H9 (cell line): ENCODE measurements around the gene TMEM91. TPM values are rescaled to one million over a fixed set of nuclear protein-coding genes. Genes with fewer than 3 reads are reported as not detected.

Experiments used
- DNase-seq: peaks from one replicate; pipeline ENCODE4 v3.0.0-alpha.2; 2017
- H2AFZ ChIP-seq: one replicate; pipeline ENCODE4 v1.6.1; 2013; ENCODE audit warnings: mild to moderate bottlenecking, low read length, control low read depth, moderate library complexity
- H2AK5ac ChIP-seq: 2 replicates; pipeline ENCODE4 v1.6.1; 2013; ENCODE audit warnings: low read length, control low read depth, mixed read lengths; ENCODE audit not compliant: insufficient read length
- H2BK120ac ChIP-seq: one replicate; pipeline ENCODE4 v1.6.1; 2013; ENCODE audit warnings: low read depth, mild to moderate bottlenecking, low read length, control low read depth, inconsistent platforms; ENCODE audit not compliant: poor library complexity, severe bottlenecking
- H2BK12ac ChIP-seq: 2 replicates; pipeline ENCODE4 v1.6.1; 2013; ENCODE audit warnings: low read length, control low read depth, mixed read lengths, low read depth; ENCODE audit not compliant: insufficient read length
- H2BK15ac ChIP-seq: 2 replicates; pipeline ENCODE4 v1.6.1; 2013; ENCODE audit warnings: low read depth, low read length, control low read depth
- H2BK20ac ChIP-seq: one replicate; pipeline ENCODE4 v1.6.1; 2013; ENCODE audit warnings: low read depth, mild to moderate bottlenecking, low read length, control low read depth, inconsistent platforms; ENCODE audit not compliant: poor library complexity, severe bottlenecking
- H2BK5ac ChIP-seq: 2 replicates; pipeline ENCODE4 v1.6.1; 2013; ENCODE audit warnings: low read length, control low read depth, mixed read lengths; ENCODE audit not compliant: insufficient read length
- H3K14ac ChIP-seq: 2 replicates; pipeline ENCODE4 v1.6.1; 2013; ENCODE audit warnings: low read length, control low read depth; ENCODE audit not compliant: insufficient read depth
- H3K18ac ChIP-seq: 2 replicates; pipeline ENCODE4 v1.6.1; 2013; ENCODE audit warnings: low read depth, mild to moderate bottlenecking, mixed read lengths, low read length, control low read depth; ENCODE audit not compliant: insufficient read length
- H3K23ac ChIP-seq: 2 replicates; pipeline ENCODE4 v1.6.1; 2013; ENCODE audit warnings: low read length, control low read depth, mixed read lengths, low read depth; ENCODE audit not compliant: insufficient read length
- H3K23me2 ChIP-seq: 2 replicates; pipeline ENCODE4 v1.6.1; 2013; ENCODE audit warnings: low read depth, mild to moderate bottlenecking, mixed read lengths, low read length, control low read depth; ENCODE audit not compliant: insufficient read length, poor library complexity, severe bottlenecking
- H3K27ac ChIP-seq: 2 replicates; pipeline ENCODE4 v1.5.1; 2013; ENCODE audit warnings: low read length, control low read depth, mixed read lengths, low read depth; ENCODE audit not compliant: insufficient read length
- H3K27me3 ChIP-seq: 2 replicates; pipeline ENCODE4 v1.6.1; 2013; ENCODE audit warnings: low read length, control low read depth, inconsistent platforms; ENCODE audit not compliant: insufficient read depth
- H3K4ac ChIP-seq: 2 replicates; pipeline ENCODE4 v1.6.1; 2013; ENCODE audit warnings: low read depth, mild to moderate bottlenecking, control low read depth, inconsistent platforms, low read length, moderate library complexity
- H3K4me1 ChIP-seq: 2 replicates; pipeline ENCODE4 v1.6.1; 2013; ENCODE audit warnings: low read length, control low read depth, inconsistent platforms; ENCODE audit not compliant: insufficient read depth
- H3K4me2 ChIP-seq: 2 replicates; pipeline ENCODE4 v1.6.1; 2013; ENCODE audit warnings: low read length, control low read depth, mixed read lengths; ENCODE audit not compliant: insufficient read length, insufficient read depth
- H3K56ac ChIP-seq: 2 replicates; pipeline ENCODE4 v1.6.1; 2013; ENCODE audit warnings: low read depth, mild to moderate bottlenecking, mixed read lengths, low read length, control low read depth; ENCODE audit not compliant: insufficient read length
- H3K79me1 ChIP-seq: 2 replicates; pipeline ENCODE4 v1.6.1; 2013; ENCODE audit warnings: low read depth, mild to moderate bottlenecking, moderate library complexity, low read length, control low read depth, inconsistent platforms; ENCODE audit not compliant: insufficient read depth, poor library complexity, severe bottlenecking
- H3K79me2 ChIP-seq: 2 replicates; pipeline ENCODE4 v1.6.1; 2013; ENCODE audit warnings: low read length, control low read depth, inconsistent platforms; ENCODE audit not compliant: insufficient read depth
- H3K9ac ChIP-seq: 2 replicates; pipeline ENCODE4 v1.6.1; 2013; ENCODE audit warnings: low read length, control low read depth, mixed read lengths; ENCODE audit not compliant: insufficient read length; ENCODE audit errors: extremely low read depth
- H3K9me3 ChIP-seq: one replicate; pipeline ENCODE4 v1.6.1; 2013; ENCODE audit warnings: low read depth, low read length, inconsistent platforms; ENCODE audit not compliant: control insufficient read depth
- H3T11ph ChIP-seq: one replicate; pipeline ENCODE4 v1.6.1; 2013; ENCODE audit warnings: mild to moderate bottlenecking, low read length, control low read depth, inconsistent platforms
- H4K20me1 ChIP-seq: one replicate; pipeline ENCODE4 v1.6.1; 2013; ENCODE audit not compliant: control insufficient read depth, insufficient read length, insufficient read depth
- H4K5ac ChIP-seq: 2 replicates; pipeline ENCODE4 v1.6.1; 2013; ENCODE audit warnings: low read depth, mild to moderate bottlenecking, mixed read lengths, low read length, control low read depth; ENCODE audit not compliant: insufficient read length
- H4K8ac ChIP-seq: replicated peaks from 2 replicates; pipeline ENCODE4 v1.6.1; 2013; ENCODE audit warnings: low read length, control low read depth, mixed read lengths, low read depth; ENCODE audit not compliant: insufficient read length
- H4K91ac ChIP-seq: 2 replicates; pipeline ENCODE4 v1.6.1; 2013; ENCODE audit warnings: low read depth, mild to moderate bottlenecking, moderate library complexity, mixed read lengths, low read length, control low read depth; ENCODE audit not compliant: insufficient read length
- H3K27ac Mint-ChIP-seq, 3 experiments: 2 replicates in 2 of 3; 3 replicates in 1 of 3; pipeline ENCODE4 v1.8.0; 2020 to 2021; ENCODE audit warnings: mixed read lengths in 3 of 3, mild to moderate bottlenecking in 1 of 3, moderate library complexity in 1 of 3
- H3K27me3 Mint-ChIP-seq: 2 replicates; pipeline ENCODE4 v1.8.0; 2021; ENCODE audit warnings: low read depth, mild to moderate bottlenecking, moderate library complexity, mixed read lengths
- H3K36me3 Mint-ChIP-seq, 3 experiments: 2 replicates in 2 of 3; 3 replicates in 1 of 3; pipeline ENCODE4 v1.8.0; 2020 to 2021; ENCODE audit warnings: low read depth in 3 of 3, mixed read lengths in 3 of 3; ENCODE audit not compliant: insufficient read depth in 1 of 3
- H3K4me1 Mint-ChIP-seq, 2 experiments: 2 replicates each; pipeline ENCODE4 v1.8.0; 2020; ENCODE audit warnings: mixed read lengths in 2 of 2
- H3K4me3 Mint-ChIP-seq, 2 experiments: 2 replicates in 1 of 2; 3 replicates in 1 of 2; pipeline ENCODE4 v1.8.0; 2020 to 2021; ENCODE audit warnings: mild to moderate bottlenecking in 2 of 2, mixed read lengths in 2 of 2, moderate library complexity in 1 of 2
- H3K9me3 Mint-ChIP-seq, 2 experiments: 2 replicates in 1 of 2; 3 replicates in 1 of 2; pipeline ENCODE4 v1.8.0; 2020; ENCODE audit warnings: mild to moderate bottlenecking in 2 of 2, mixed read lengths in 2 of 2, moderate library complexity in 1 of 2
- CTCF ChIP-seq: fragments of 200-600 bp; sonication (generic); conservative IDR thresholded peaks from 3 replicates; pipeline ENCODE4 v1.8.0; 2021; ENCODE audit warnings: antibody characterized with exemption, mild to moderate bottlenecking
- WGBS: extraction: QIAGEN DNeasy Blood & Tissue Kit; methylation state at CpG from one replicate; pipeline ENCODE4 v1.1.7; 2013; ENCODE audit warnings: missing lambda C conversion rate, low lambda C conversion rate, mixed read lengths; ENCODE audit not compliant: insufficient read length; ENCODE audit errors: extremely low coverage; 5-methylcytosine and 5-hydroxymethylcytosine counted together
- total RNA-seq: library from RNA; stranded (reverse); gene quantifications from 2 replicates; pipeline ENCODE4 v1.2.1, GENCODE V29; 2021

Gene TMEM91
- total RNA-seq, 1 experiment from 2014 or later, result 5.7 TPM

- Histone ChIP-seq H3K9ac (no peak overlapping the region), H3K23ac (no peak overlapping the region), H4K8ac (no peak overlapping the region), H2BK15ac (no peak overlapping the region), H4K91ac (no peak overlapping the region), H3K27me3 (no peaks in the 10 kb centered on the region), H3K79me2 (no peaks in the 10 kb centered on the region), H3K27ac (no peak overlapping the region), H3K56ac (no peak overlapping the region), H3K4me2 (no peak overlapping the region), H4K20me1 (peaks cover 3% of the 10 kb centered on the region), H3K23me2 (peaks cover 14% of the 10 kb centered on the region), H2BK12ac (no peak overlapping the region), H3K79me1 (no peaks in the 10 kb centered on the region), H3K9me3 (no peaks in the 10 kb centered on the region), H3T11ph (no peak overlapping the region), H2BK120ac (no peak overlapping the region), H3K4me1 (peaks cover 12% of the 10 kb centered on the region; the same call in 1 of the 2 replicates), H3K14ac (no peak overlapping the region), H4K5ac (no peak overlapping the region), H2BK20ac (no peak overlapping the region), H3K4ac (no peak overlapping the region), H3K18ac (no peak overlapping the region), H2AK5ac (no peak overlapping the region), H2AFZ (no peak overlapping the region), H2BK5ac (no peak overlapping the region)
- no peak for DNase-seq
- H3K27ac Mint-ChIP-seq, result peak overlapping the region; percentile 1 to 60 (median 58); a peak in 4 of 7 replicates
- H3K36me3 Mint-ChIP-seq, result peaks cover 0 to 35% (median under 1%) of the 10 kb centered on the region in 3 experiments; a peak in 4 of 7 replicates
- peak overlapping the region; percentile 15 to 19; a peak in 2 of 5 replicates for H3K4me3 Mint-ChIP-seq
- TF ChIP-seq CTCF, result no peak
- peaks cover 1% of the 10 kb centered on the region; the same call in 1 of the 2 replicates for H3K27me3 Mint-ChIP-seq
- WGBS, result no CpG with 5 or more reads among the region's 22 CpGs
- peaks cover 35 to 53% of the 10 kb centered on the region in 2 experiments for H3K4me1 Mint-ChIP-seq
- H3K9me3 Mint-ChIP-seq, result no peaks in the 10 kb centered on the region
These were observed 48.0 kb upstream of the TMEM91 start for GRCh38 chr19:41328157-41328841.
